Right lobe of liver (tissue), 4 donors: ENCODE data around the gene INSIG1.

Experiments used
- CTCF ChIP-seq, 4 donors: fragments of 200-600 bp in 3 of 4; fragments of 450-650 bp in 1 of 4; IDR thresholded peaks; one replicate each; pipeline versions ENCODE4 v1.5.1 to v1.8.0; 2016 to 2022; ENCODE audit warnings: antibody characterized with exemption in 4 of 4, mild to moderate bottlenecking in 2 of 4
- POLR2A ChIP-seq: fragments of 450-650 bp; IDR thresholded peaks from one replicate; pipeline ENCODE4 v1.6.1; 2017; ENCODE audit warnings: antibody characterized with exemption, mild to moderate bottlenecking
- donor health status: DM: no; HTN: no; CAD: no.
- donor health status: DM: no; HTN: no; CAD: no.
- donor health status: DM: no; HTN: yes; CAD: no.

- TF ChIP-seq CTCF (IDR thresholded peaks at IDR 0.05) (no peak), POLR2A (no peak)
These were observed 17.0 kb upstream of the INSIG1 start for GRCh38 chr7:155280446-155281397.
